Peyer's patch (tissue), 4 donors: Measurements from ENCODE around the gene PIPOX.

Source experiments
- POLR2A ChIP-seq, 2 donors: fragments of 450-650 bp; IDR thresholded peaks; one replicate each; pipeline ENCODE4 v1.5.1; 2017; ENCODE audit warnings: antibody characterized with exemption in 2 of 2, mild to moderate bottlenecking in 2 of 2, moderate library complexity in 2 of 2
- TF ChIP-seq, protein P1 (sequence below), 6 experiments: fragments of 450-650 bp in 4 of 6; fragments of 200-600 bp in 2 of 6; sonication (generic) in 1 of 6; IDR thresholded peaks; one replicate each; pipeline ENCODE4 v1.5.1; 2017 to 2019; ENCODE audit warnings: antibody characterized with exemption in 6 of 6, mild to moderate bottlenecking in 3 of 6, moderate library complexity in 1 of 6

DNA sequence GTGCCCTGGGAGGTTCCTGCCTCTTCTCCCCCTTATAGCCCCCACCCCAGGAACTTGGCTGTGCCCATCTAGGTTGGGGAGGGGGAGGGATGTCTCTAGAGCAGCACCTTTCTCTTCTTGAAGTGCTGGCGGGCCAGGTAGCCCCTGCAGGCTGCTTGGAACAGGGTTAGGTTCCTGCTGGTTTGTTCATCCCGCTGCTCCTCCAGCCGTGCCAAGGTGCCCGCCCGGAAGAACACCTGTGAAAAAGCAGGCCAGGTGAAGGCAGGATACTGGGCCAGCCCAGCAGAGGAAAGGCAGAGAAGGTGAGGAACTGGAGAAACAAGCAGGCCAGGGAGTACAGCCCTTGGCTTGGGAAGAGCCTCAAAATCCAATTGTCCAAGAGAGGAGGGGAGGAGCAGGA is 56.6 kb downstream of the PIPOX start:
- TF ChIP-seq, protein P1, sequence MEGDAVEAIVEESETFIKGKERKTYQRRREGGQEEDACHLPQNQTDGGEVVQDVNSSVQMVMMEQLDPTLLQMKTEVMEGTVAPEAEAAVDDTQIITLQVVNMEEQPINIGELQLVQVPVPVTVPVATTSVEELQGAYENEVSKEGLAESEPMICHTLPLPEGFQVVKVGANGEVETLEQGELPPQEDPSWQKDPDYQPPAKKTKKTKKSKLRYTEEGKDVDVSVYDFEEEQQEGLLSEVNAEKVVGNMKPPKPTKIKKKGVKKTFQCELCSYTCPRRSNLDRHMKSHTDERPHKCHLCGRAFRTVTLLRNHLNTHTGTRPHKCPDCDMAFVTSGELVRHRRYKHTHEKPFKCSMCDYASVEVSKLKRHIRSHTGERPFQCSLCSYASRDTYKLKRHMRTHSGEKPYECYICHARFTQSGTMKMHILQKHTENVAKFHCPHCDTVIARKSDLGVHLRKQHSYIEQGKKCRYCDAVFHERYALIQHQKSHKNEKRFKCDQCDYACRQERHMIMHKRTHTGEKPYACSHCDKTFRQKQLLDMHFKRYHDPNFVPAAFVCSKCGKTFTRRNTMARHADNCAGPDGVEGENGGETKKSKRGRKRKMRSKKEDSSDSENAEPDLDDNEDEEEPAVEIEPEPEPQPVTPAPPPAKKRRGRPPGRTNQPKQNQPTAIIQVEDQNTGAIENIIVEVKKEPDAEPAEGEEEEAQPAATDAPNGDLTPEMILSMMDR (IDR thresholded peaks at IDR 0.05) = no peak
- TF ChIP-seq POLR2A (IDR thresholded peaks at IDR 0.05) = no peak
